SK-N-SH (cell line): ENCODE data around the gene LARP6. TPM values are rescaled to one million over a fixed set of nuclear protein-coding genes. Genes with fewer than 3 reads are reported as not detected.

Experiments
- CTCF ChIA-PET: fragments of 300-600, 350-600 bp; formaldehyde crosslinking; extraction: SDS; loops from one replicate; lab custom pipeline; 2021; lab: Yijun Ruan, JAX
- POLR2A ChIA-PET: fragments of 350-600 bp; sonication (Branson Sonifier 250); formaldehyde crosslinking; extraction: SDS; loops from one replicate; lab custom pipeline; 2020; ENCODE audit warnings: antibody characterized with exemption, inconsistent platforms; lab: Yijun Ruan, JAX
- DNase-seq: peaks from one replicate; pipeline ENCODE4 v3.0.0; 2012
- H2AFZ ChIP-seq: fragments of 200-600 bp; sonication (generic); 2 replicates; pipeline ENCODE4 v1.8.1; 2016; ENCODE audit warnings: antibody characterized with exemption, mild to moderate bottlenecking, low read depth
- H3F3A ChIP-seq: fragments of 200-600 bp; sonication (generic); replicated peaks from 2 replicates; pipeline ENCODE3; 2016; ENCODE audit warnings: antibody characterized with exemption, mild to moderate bottlenecking; ENCODE audit not compliant: insufficient read depth
- H3K27ac ChIP-seq, 2 experiments: fragments of 200-500 bp in 1 of 2; fragments of 200-600 bp in 1 of 2; sonication (Bioruptor generic) in 1 of 2; sonication (generic), shearing (Covaris generic) in 1 of 2; 2 replicates each; pipeline versions ENCODE4 v1.5.1 to v1.6.1; 2014 to 2016; ENCODE audit warnings: low read depth in 2 of 2, inconsistent platforms in 1 of 2, low read length in 1 of 2, mild to moderate bottlenecking in 1 of 2, mixed read lengths in 1 of 2
- H3K27me3 ChIP-seq: fragments of 200-600 bp; sonication (generic), shearing (Covaris generic); 2 replicates; pipeline ENCODE4 v1.6.1; 2016; ENCODE audit warnings: mixed run types; ENCODE audit not compliant: insufficient read depth
- H3K36me3 ChIP-seq, 2 experiments: fragments of 200-500 bp in 1 of 2; fragments of 200-600 bp in 1 of 2; sonication (Bioruptor generic) in 1 of 2; sonication (generic) in 1 of 2; replicated peaks in 1 of 2; 2 replicates each; pipeline versions ENCODE3 to v1.5.1; 2014 to 2016; ENCODE audit warnings: low read length in 1 of 2, mild to moderate bottlenecking in 1 of 2; ENCODE audit not compliant: insufficient read depth in 2 of 2, control insufficient read depth in 1 of 2
- H3K4me1 ChIP-seq, 2 experiments: fragments of 200-500 bp in 1 of 2; fragments of 200-600 bp in 1 of 2; sonication (Bioruptor generic) in 1 of 2; sonication (generic), shearing (Covaris generic) in 1 of 2; 2 replicates each; pipeline versions ENCODE4 v1.5.1 to v1.6.1; 2014 to 2016; ENCODE audit warnings: low read depth in 1 of 2, low read length in 1 of 2, mixed run types in 1 of 2; ENCODE audit not compliant: insufficient read depth in 2 of 2, control insufficient read depth in 1 of 2
- H3K4me2 ChIP-seq: fragments of 200-600 bp; sonication (generic), shearing (Covaris generic); 2 replicates; pipeline ENCODE4 v1.6.1; 2017; ENCODE audit warnings: mixed run types
- H3K4me3 ChIP-seq, 2 experiments: fragments of 200-500 bp in 1 of 2; fragments of 200-600 bp in 1 of 2; sonication (Bioruptor generic) in 1 of 2; sonication (generic), shearing (Covaris generic) in 1 of 2; 2 replicates each; pipeline versions ENCODE4 v1.5.1 to v1.8.1; 2014 to 2016; ENCODE audit warnings: low read depth in 2 of 2, inconsistent platforms in 1 of 2, low read length in 1 of 2, mild to moderate bottlenecking in 1 of 2, mixed read lengths in 1 of 2, moderate library complexity in 1 of 2
- H3K79me2 ChIP-seq: fragments of 200-600 bp; sonication (generic); 2 replicates; pipeline ENCODE4 v1.8.1; 2017; ENCODE audit warnings: mild to moderate bottlenecking; ENCODE audit not compliant: insufficient read depth
- H3K9ac ChIP-seq: fragments of 200-600 bp; sonication (generic); 2 replicates; pipeline ENCODE4 v1.6.1; 2017; ENCODE audit warnings: mixed run types
- H3K9me2 ChIP-seq: fragments of 200-600 bp; sonication (generic); 2 replicates; pipeline ENCODE4 v1.6.1; 2017; ENCODE audit warnings: mixed run types
- H3K9me3 ChIP-seq: fragments of 200-600 bp; sonication (generic); 2 replicates; pipeline ENCODE4 v1.6.1; 2017; ENCODE audit warnings: mixed run types, mild to moderate bottlenecking, moderate library complexity
- H4K20me1 ChIP-seq: fragments of 200-600 bp; sonication (generic); 2 replicates; pipeline ENCODE4 v1.6.1; 2017; ENCODE audit warnings: mild to moderate bottlenecking, mixed run types; ENCODE audit not compliant: insufficient read depth
- CTCF ChIP-seq: fragments of 200-600 bp; sonication (generic); IDR thresholded peaks from 2 replicates; pipeline ENCODE4 v1.6.1; 2017; ENCODE audit warnings: antibody characterized with exemption, mild to moderate bottlenecking, moderate library complexity
- ELF1 ChIP-seq: IDR thresholded peaks from 2 replicates; pipeline ENCODE4 v1.4.0; 2012
- EP300 ChIP-seq, 2 experiments: IDR thresholded peaks; 2 replicates each; pipeline versions ENCODE4 v1.4.0 to v1.6.1; 2012; ENCODE audit warnings: borderline replicate concordance in 1 of 2, low read depth in 1 of 2, low read length in 1 of 2
- EZH2phosphoT487 ChIP-seq: fragments of 200-600 bp; sonication (generic); IDR thresholded peaks from 2 replicates; pipeline ENCODE4 v1.6.1; 2017; ENCODE audit warnings: low read depth, mixed run types, mild to moderate bottlenecking, antibody characterized with exemption, moderate library complexity, borderline replicate concordance
- FOSL2 ChIP-seq: IDR thresholded peaks from 2 replicates; pipeline ENCODE4 v1.4.0; 2012; ENCODE audit warnings: low read depth, mild to moderate bottlenecking, moderate library complexity, borderline replicate concordance
- FOXJ3 ChIP-seq: sonication (generic); formaldehyde crosslinking; IDR thresholded peaks from 2 replicates; pipeline ENCODE4 v1.5.1; 2020; ENCODE audit warnings: mild to moderate bottlenecking, missing genetic modification reagents
- IRF3 ChIP-seq: fragments of 150-350 bp; IDR thresholded peaks from 2 replicates; pipeline ENCODE4 v1.6.1; 2016; ENCODE audit warnings: mild to moderate bottlenecking, low read depth, low read length
- MAX ChIP-seq: IDR thresholded peaks from 2 replicates; pipeline ENCODE4 v1.4.0; 2012; ENCODE audit warnings: low read depth
- MEF2A ChIP-seq: IDR thresholded peaks from 2 replicates; pipeline ENCODE4 v1.4.0; 2012; ENCODE audit warnings: low read depth, borderline replicate concordance
- MXI1 ChIP-seq: IDR thresholded peaks from 2 replicates; pipeline ENCODE4 v1.6.1; 2012; ENCODE audit warnings: mild to moderate bottlenecking, low read depth, low read length, improper control_type of control experiment
- NRF1 ChIP-seq: IDR thresholded peaks from 2 replicates; pipeline ENCODE4 v1.6.1; 2012; ENCODE audit warnings: low read depth, mild to moderate bottlenecking, low read length
- PBX3 ChIP-seq: IDR thresholded peaks from 2 replicates; pipeline ENCODE4; 2012
- POLR2AphosphoS5 ChIP-seq: IDR thresholded peaks from 2 replicates; pipeline ENCODE4 v1.6.1; 2012; ENCODE audit warnings: low read depth, low read length
- RCOR1 ChIP-seq: fragments of 150-350 bp; IDR thresholded peaks from 2 replicates; pipeline ENCODE4 v1.6.1; 2017; ENCODE audit warnings: antibody characterized with exemption, low read length
- RFX5 ChIP-seq: IDR thresholded peaks from 2 replicates; pipeline ENCODE4 v1.6.1; 2012; ENCODE audit warnings: mild to moderate bottlenecking, improper control_type of control experiment, low read length
- RXRA ChIP-seq: IDR thresholded peaks from 2 replicates; pipeline ENCODE4 v1.4.0; 2012; ENCODE audit warnings: low read depth, mild to moderate bottlenecking, borderline replicate concordance
- SMC3 ChIP-seq: IDR thresholded peaks from 2 replicates; pipeline ENCODE4 v1.6.1; 2012; ENCODE audit warnings: low read depth, low read length, improper control_type of control experiment
- TAF1 ChIP-seq: IDR thresholded peaks from 2 replicates; pipeline ENCODE4 v1.6.1; 2012; ENCODE audit warnings: low read depth, mild to moderate bottlenecking, low read length, moderate library complexity, borderline replicate concordance
- TCF12 ChIP-seq: IDR thresholded peaks from 2 replicates; pipeline ENCODE4 v1.4.0; 2012
- WGBS: methylation state at CpG from one replicate; pipeline ENCODE4 v1.1.6; 2017; ENCODE audit warnings: low lambda C conversion rate; 5-methylcytosine and 5-hydroxymethylcytosine counted together
- polyA plus RNA-seq, 3 experiments: library from polyadenylated mRNA; depleted of rRNA; stranded (reverse); fragments of >200 nt; gene quantifications; 2 replicates each; pipeline ENCODE4 v1.2.3, GENCODE V29; 2012

The LARP6 gene
- polyA plus RNA-seq, 1 of the 3 experiments (the other 2 are of a cell fraction) = 236 TPM

GRCh38 chr15:70796516-70797310 lies 57.2 kb downstream of the LARP6 start:
- Histone ChIP-seq H3K4me2 (no peak overlapping the region), H3K79me2 (peaks cover 21% of the 10 kb centered on the region; the same call in 1 of the 2 replicates), H3K36me3 (no peaks in the 10 kb centered on the region), H3F3A (peaks cover 61% of the 10 kb centered on the region), H4K20me1 (no peaks in the 10 kb centered on the region), H3K4me1 (peaks cover 0 to 63% of the 10 kb centered on the region in 2 experiments; a peak in 3 of 4 replicates), H2AFZ (no peak overlapping the region), H3K9me2 (no peaks in the 10 kb centered on the region), H3K9me3 (no peaks in the 10 kb centered on the region), H3K27ac (peak overlapping the region; percentile 2 to 99; a peak in 3 of 4 replicates), H3K27me3 (no peaks in the 10 kb centered on the region), H3K9ac (no peak overlapping the region), H3K4me3 (no peak overlapping the region)
- POLR2A ChIA-PET = no interaction called here
- TF ChIP-seq TAF1 (no peak), NRF1 (no peak), MXI1 (no peak), EZH2phosphoT487 (no peak), MEF2A (no peak), MAX (no peak), FOSL2 (no peak), TCF12 (no peak), FOXJ3 (no peak), RXRA (no peak), POLR2AphosphoS5 (no peak), SMC3 (no peak), ELF1 (no peak), EP300 (IDR thresholded peaks at IDR 0.05; ENCODE audit: borderline replicate concordance in 1 of 2, low read depth in 1 of 2, low read length in 1 of 2) (no peak), RFX5 (no peak), CTCF (no peak), PBX3 (no peak), RCOR1 (no peak), IRF3 (no peak)
- DNase-seq = no peak
- WGBS = 88% methylated on average over 8 of the region's 14 CpGs
- CTCF ChIA-PET = interaction anchor here (0.9 to 4.0 kb wide), 2 partner anchors 16 to 35 kb away, joined by 3 to 21 read pairs; no protein-coding TSS in a partner anchor
